Stomach (tissue), 4 donors: ENCODE measurements around the gene RIN1.

Experiments
- EP300 ChIP-seq: sonication (generic); formaldehyde crosslinking; IDR thresholded peaks from one replicate; pipeline ENCODE4 v1.6.1; 2017; ENCODE audit warnings: antibody characterized with exemption
- POLR2A ChIP-seq, 4 donors: fragments of 450-650 bp; IDR thresholded peaks; one replicate each; pipeline ENCODE4 v1.6.1; 2016; ENCODE audit warnings: antibody characterized with exemption in 4 of 4, control low read depth in 2 of 4, mild to moderate bottlenecking in 1 of 4, moderate library complexity in 1 of 4
- POLR2AphosphoS5 ChIP-seq, 3 donors: sonication (generic); formaldehyde crosslinking; IDR thresholded peaks; one replicate each; pipeline ENCODE4 v1.6.1; 2016; ENCODE audit warnings: antibody characterized with exemption in 3 of 3
- TF ChIP-seq, protein P1 (sequence below), 7 experiments: fragments of 450-650 bp in 4 of 7; fragments of 200-600 bp in 3 of 7; sonication (generic) in 3 of 7; IDR thresholded peaks; one replicate each; pipeline ENCODE4 v1.5.1; 2016 to 2019; ENCODE audit warnings: antibody characterized with exemption in 7 of 7, control low read depth in 2 of 7, mild to moderate bottlenecking in 1 of 7

DNA sequence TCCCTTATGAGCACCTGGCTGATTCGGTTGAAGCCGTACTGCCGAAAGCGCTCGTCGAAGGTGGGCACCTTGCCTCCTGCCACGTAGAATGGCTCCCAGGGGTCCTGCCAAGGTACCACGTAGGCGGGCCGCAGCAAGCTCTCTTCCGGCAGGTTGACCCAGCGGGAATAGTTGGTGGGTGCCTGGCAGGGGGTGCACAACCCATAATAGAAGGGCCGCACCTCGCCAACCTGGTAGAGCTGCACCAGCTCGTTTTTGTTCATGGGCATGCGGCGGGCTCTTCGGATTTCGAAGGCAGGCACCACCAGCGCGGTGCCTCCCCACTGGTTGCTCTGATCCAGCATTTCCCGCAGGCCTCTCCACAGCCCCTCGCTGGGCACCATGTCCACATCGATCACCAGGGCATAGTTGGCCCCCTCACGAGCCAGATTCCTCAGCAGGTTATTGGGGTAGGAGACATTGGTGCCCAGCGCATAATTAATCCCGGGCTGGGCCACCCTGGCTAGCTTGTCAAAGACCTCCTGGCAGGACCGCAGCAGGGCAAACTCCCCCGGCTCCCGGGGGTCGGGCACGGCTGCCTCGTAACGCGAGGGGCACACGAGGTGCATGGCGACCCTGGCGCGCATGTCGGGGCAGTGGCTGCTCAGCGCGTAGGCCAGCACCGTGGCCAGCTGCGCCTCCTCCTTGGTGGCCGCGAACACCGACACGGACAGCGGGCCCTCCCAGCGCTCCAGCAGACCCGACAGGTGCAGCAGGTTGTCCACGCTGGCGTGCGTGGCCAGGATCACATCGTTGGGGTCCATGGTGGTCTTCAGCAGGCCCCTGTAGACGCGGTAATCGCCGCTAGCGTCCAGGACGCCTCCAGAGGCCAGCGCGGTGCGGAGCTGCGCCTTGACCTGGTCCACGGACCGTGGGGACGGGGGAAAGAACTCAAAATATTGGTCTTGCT lies 10.5 kb upstream of the RIN1 start:
- TF ChIP-seq POLR2A (IDR thresholded peaks at IDR 0.05) = no peak
- TF ChIP-seq, protein P1, sequence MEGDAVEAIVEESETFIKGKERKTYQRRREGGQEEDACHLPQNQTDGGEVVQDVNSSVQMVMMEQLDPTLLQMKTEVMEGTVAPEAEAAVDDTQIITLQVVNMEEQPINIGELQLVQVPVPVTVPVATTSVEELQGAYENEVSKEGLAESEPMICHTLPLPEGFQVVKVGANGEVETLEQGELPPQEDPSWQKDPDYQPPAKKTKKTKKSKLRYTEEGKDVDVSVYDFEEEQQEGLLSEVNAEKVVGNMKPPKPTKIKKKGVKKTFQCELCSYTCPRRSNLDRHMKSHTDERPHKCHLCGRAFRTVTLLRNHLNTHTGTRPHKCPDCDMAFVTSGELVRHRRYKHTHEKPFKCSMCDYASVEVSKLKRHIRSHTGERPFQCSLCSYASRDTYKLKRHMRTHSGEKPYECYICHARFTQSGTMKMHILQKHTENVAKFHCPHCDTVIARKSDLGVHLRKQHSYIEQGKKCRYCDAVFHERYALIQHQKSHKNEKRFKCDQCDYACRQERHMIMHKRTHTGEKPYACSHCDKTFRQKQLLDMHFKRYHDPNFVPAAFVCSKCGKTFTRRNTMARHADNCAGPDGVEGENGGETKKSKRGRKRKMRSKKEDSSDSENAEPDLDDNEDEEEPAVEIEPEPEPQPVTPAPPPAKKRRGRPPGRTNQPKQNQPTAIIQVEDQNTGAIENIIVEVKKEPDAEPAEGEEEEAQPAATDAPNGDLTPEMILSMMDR (IDR thresholded peaks at IDR 0.05) = no peak
- TF ChIP-seq EP300 = no peak
- TF ChIP-seq POLR2AphosphoS5 (IDR thresholded peaks at IDR 0.05) = no peak
